Keratinocyte (primary cell): Measurements from ENCODE around the gene CDON. TPM values are rescaled to one million over a fixed set of nuclear protein-coding genes. Genes with fewer than 3 reads are reported as not detected.

ENCODE experiments used
- DNase-seq: peaks from one replicate; pipeline ENCODE4 v3.0.0-alpha.2; 2011; ENCODE audit warnings: low read depth, missing footprints, low spot score
- FAIRE-seq: peaks from 2 replicates; lab custom pipeline; 2011; peaks lifted over from hg19 to GRCh38; lab: Jason Lieb, UNC
- H2AFZ ChIP-seq: 2 replicates; pipeline ENCODE4 v1.6.0; 2012; ENCODE audit warnings: low read length, control low read depth, inconsistent platforms; ENCODE audit not compliant: control insufficient read depth
- H3K27ac ChIP-seq: 2 replicates; pipeline ENCODE4 v1.5.1; 2011; ENCODE audit warnings: low read length; ENCODE audit not compliant: control insufficient read depth, insufficient read depth
- H3K27me3 ChIP-seq: 3 replicates; pipeline ENCODE4 v1.6.0; 2011; ENCODE audit warnings: low read length; ENCODE audit not compliant: control insufficient read depth, insufficient read depth; ENCODE audit errors: extremely low read depth
- H3K36me3 ChIP-seq, 2 experiments: 2 replicates in 1 of 2; 3 replicates in 1 of 2; pipeline ENCODE4 v1.5.1; 2011; ENCODE audit warnings: low read length in 2 of 2, mild to moderate bottlenecking in 1 of 2; ENCODE audit not compliant: control insufficient read depth in 2 of 2, insufficient read depth in 2 of 2; ENCODE audit errors: extremely low read depth in 1 of 2
- H3K4me1 ChIP-seq: 3 replicates; pipeline ENCODE4 v1.5.1; 2011; ENCODE audit warnings: low read length; ENCODE audit not compliant: control insufficient read depth, insufficient read depth; ENCODE audit errors: extremely low read depth
- H3K4me2 ChIP-seq: 3 replicates; pipeline ENCODE4 v1.6.0; 2011; ENCODE audit warnings: low read depth, low read length; ENCODE audit not compliant: control insufficient read depth, insufficient read depth; ENCODE audit errors: extremely low read depth
- H3K4me3 ChIP-seq, 3 experiments: fragments of 200-600 bp in 1 of 3; sonication (generic) in 1 of 3; 2 replicates in 2 of 3; 3 replicates in 1 of 3; pipeline ENCODE4 v1.5.1; 2011 to 2016; ENCODE audit warnings: low read length in 3 of 3, mild to moderate bottlenecking in 3 of 3, control low read depth in 2 of 3, inconsistent platforms in 1 of 3, low read depth in 1 of 3, mixed read lengths in 1 of 3, mixed run types in 1 of 3, moderate library complexity in 1 of 3; ENCODE audit not compliant: control insufficient read depth in 2 of 3, insufficient read depth in 2 of 3; ENCODE audit errors: extremely low read depth in 1 of 3
- H3K79me2 ChIP-seq: 2 replicates; pipeline ENCODE4 v1.6.0; 2012; ENCODE audit warnings: low read length; ENCODE audit not compliant: control insufficient read depth, insufficient read depth
- H3K9ac ChIP-seq: 3 replicates; pipeline ENCODE4 v1.6.0; 2011; ENCODE audit warnings: low read length; ENCODE audit not compliant: control insufficient read depth, insufficient read depth; ENCODE audit errors: extremely low read depth
- H3K9me1 ChIP-seq: 3 replicates; pipeline ENCODE4 v1.6.0; 2011; ENCODE audit warnings: low read length; ENCODE audit not compliant: control insufficient read depth, insufficient read depth; ENCODE audit errors: extremely low read depth
- H3K9me3 ChIP-seq: 2 replicates; pipeline ENCODE4 v1.5.1; 2012; ENCODE audit warnings: low read depth, low read length; ENCODE audit not compliant: control insufficient read depth
- H4K20me1 ChIP-seq: 3 replicates; pipeline ENCODE4 v1.6.0; 2011; ENCODE audit warnings: low read length; ENCODE audit not compliant: control insufficient read depth, insufficient read depth; ENCODE audit errors: extremely low read depth
- CTCF ChIP-seq, 3 experiments: IDR thresholded peaks in 1 of 3; conservative IDR thresholded peaks in 1 of 3; optimal IDR thresholded peaks in 1 of 3; 2 replicates in 2 of 3; 3 replicates in 1 of 3; pipeline versions ENCODE3 to v1.5.1; 2011; ENCODE audit warnings: low read length in 3 of 3, mild to moderate bottlenecking in 3 of 3, moderate library complexity in 2 of 3, control low read depth in 1 of 3, inconsistent platforms in 1 of 3; ENCODE audit not compliant: insufficient read depth in 2 of 3; ENCODE audit errors: extremely low read depth in 1 of 3
- EZH2 ChIP-seq: IDR thresholded peaks from one replicate; pipeline ENCODE4 v1.6.1; 2012; ENCODE audit warnings: inconsistent platforms, mild to moderate bottlenecking, low read length, moderate library complexity
- dilution Hi-C: fragments of 300-500 bp; cut with MboI; formaldehyde crosslinking; loops from one replicate; pipeline ENCODE4 v1.7.0; 2020; ENCODE audit warnings: low sequenced_read_pairs; ENCODE audit not compliant: extremely low pct_ligation_motif_present
- polyA plus RNA-seq, 5 experiments: library from polyadenylated mRNA; depleted of rRNA in 3 of 5; stranded (reverse) in 3 of 5; stranded (forward) in 1 of 5; unstranded in 1 of 5; fragments of >200 nt; gene quantifications; 1 replicate in 1 of 5; 2 replicates in 3 of 5; 3 replicates in 1 of 5; pipeline versions ENCODE4 v1.2.1 to v1.2.3, GENCODE V29; 2011 to 2012; ENCODE audit warnings: missing spikeins in 2 of 5, low read depth in 1 of 5, low replicate concordance in 1 of 5

CDON gene
- polyA plus RNA-seq, 1 donor (not counting 4 experiments of a cell fraction or from before 2014, with no cell fraction given): 1.0 TPM

GRCh38 chr11:125960771-125961170 lies 101.9 kb downstream of the CDON start:
- TF ChIP-seq EZH2: no peak
- no peak for TF ChIP-seq CTCF (optimal IDR thresholded peaks at IDR 0.05 in 1 of 3, IDR thresholded peaks at IDR 0.05 in 1 of 3, conservative IDR thresholded peaks at IDR 0.05 in 1 of 3; ENCODE audit: extremely low read depth in 1 of 3, insufficient read depth in 2 of 3, low read length in 3 of 3)
- Histone ChIP-seq H3K4me1 (peaks cover 4% of the 10 kb centered on the region), H3K79me2 (no peaks in the 10 kb centered on the region), H3K9me3 (no peaks in the 10 kb centered on the region), H3K27me3 (peaks cover 4% of the 10 kb centered on the region), H3K4me2 (no peak overlapping the region), H3K9ac (no peak overlapping the region), H2AFZ (no peak overlapping the region), H3K36me3 (no peaks in the 10 kb centered on the region), H4K20me1 (no peaks in the 10 kb centered on the region), H3K9me1 (no peaks in the 10 kb centered on the region), H3K4me3 (no peak overlapping the region), H3K27ac (no peak overlapping the region)
- no peak for DNase-seq
- FAIRE-seq: no peak
- dilution Hi-C loops: no loop called here

GRCh38 chr11:125959931-125960330 lies 102.7 kb downstream of the CDON start:
- H3K9me1 ChIP-seq: no peaks in the 10 kb centered on the region
- no peak for TF ChIP-seq EZH2
- no peak for TF ChIP-seq CTCF (optimal IDR thresholded peaks at IDR 0.05 in 1 of 3, IDR thresholded peaks at IDR 0.05 in 1 of 3, conservative IDR thresholded peaks at IDR 0.05 in 1 of 3; ENCODE audit: extremely low read depth in 1 of 3, insufficient read depth in 2 of 3, low read length in 3 of 3)
- FAIRE-seq: no peak
- no peaks in the 10 kb centered on the region for H4K20me1 ChIP-seq
- H3K4me3 ChIP-seq: no peak overlapping the region
- H3K9me3 ChIP-seq: no peaks in the 10 kb centered on the region
- H3K9ac ChIP-seq: no peak overlapping the region
- H3K36me3 ChIP-seq: no peaks in the 10 kb centered on the region
- no peak overlapping the region for H3K4me2 ChIP-seq
- no peak overlapping the region for H3K27ac ChIP-seq
- H2AFZ ChIP-seq: no peak overlapping the region
- DNase-seq: no peak
- dilution Hi-C loops: no loop called here
- no peaks in the 10 kb centered on the region for H3K79me2 ChIP-seq
- H3K4me1 ChIP-seq: peaks cover 4% of the 10 kb centered on the region
- H3K27me3 ChIP-seq: peaks cover 4% of the 10 kb centered on the region
